ENCODE results near the gene PRRC2A.

DNA sequence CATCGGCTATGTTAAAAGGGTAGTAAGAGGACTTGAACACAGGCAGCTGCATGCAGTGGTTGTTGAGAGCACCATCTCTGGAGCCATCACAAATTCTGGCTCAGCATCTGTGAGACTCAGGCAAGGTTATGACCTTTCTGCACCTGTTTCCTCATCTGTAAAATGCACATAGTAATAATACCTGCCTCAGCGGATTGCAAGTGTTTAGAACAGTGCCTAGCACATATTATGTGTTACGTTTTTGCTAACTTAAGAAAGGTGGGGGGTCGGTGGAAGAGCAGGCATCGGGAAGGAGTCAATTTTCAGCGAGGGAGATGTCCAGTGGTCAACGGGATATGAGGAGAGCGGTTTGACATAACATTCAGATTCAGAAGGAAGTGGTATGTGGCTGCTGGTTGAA is 57.4 kb downstream of the PRRC2A start:
- TF ChIP-seq POLR2AphosphoS5 (IDR thresholded peaks at IDR 0.05) (no peak), CTCF (IDR thresholded peaks at IDR 0.05; ENCODE audit: poor library complexity, severe bottlenecking) (no peak), EZH2 (IDR thresholded peaks at IDR 0.05; ENCODE audit: borderline replicate concordance, insufficient read depth, low read length, poor library complexity, severe bottlenecking) (no peak), MXI1 (conservative IDR thresholded peaks at IDR 0.05; ENCODE audit: poor library complexity, severe bottlenecking) (no peak)

Data from neural cell (in vitro differentiated cells).